Stimulated activated CD8-positive, alpha-beta memory T cell treated with anti-CD3 and anti-CD28 coated beads, Interleukin-12 subunit alpha, Interleukin-12 subunit beta, amount 100 ng/mL, for 1 hour (primary cell): ENCODE data around the gene RASGEF1C.
"Not testable (repeated sequence)": the region's sequence is repeated elsewhere in the genome, so short reads cannot be mapped to it uniquely, and the experiment has no call there.

Experiments used
- DNase-seq: peaks from one replicate; pipeline ENCODE4 v3.0.0-alpha.2; 2020; ENCODE audit warnings: low read depth

The RASGEF1C gene

DNA sequence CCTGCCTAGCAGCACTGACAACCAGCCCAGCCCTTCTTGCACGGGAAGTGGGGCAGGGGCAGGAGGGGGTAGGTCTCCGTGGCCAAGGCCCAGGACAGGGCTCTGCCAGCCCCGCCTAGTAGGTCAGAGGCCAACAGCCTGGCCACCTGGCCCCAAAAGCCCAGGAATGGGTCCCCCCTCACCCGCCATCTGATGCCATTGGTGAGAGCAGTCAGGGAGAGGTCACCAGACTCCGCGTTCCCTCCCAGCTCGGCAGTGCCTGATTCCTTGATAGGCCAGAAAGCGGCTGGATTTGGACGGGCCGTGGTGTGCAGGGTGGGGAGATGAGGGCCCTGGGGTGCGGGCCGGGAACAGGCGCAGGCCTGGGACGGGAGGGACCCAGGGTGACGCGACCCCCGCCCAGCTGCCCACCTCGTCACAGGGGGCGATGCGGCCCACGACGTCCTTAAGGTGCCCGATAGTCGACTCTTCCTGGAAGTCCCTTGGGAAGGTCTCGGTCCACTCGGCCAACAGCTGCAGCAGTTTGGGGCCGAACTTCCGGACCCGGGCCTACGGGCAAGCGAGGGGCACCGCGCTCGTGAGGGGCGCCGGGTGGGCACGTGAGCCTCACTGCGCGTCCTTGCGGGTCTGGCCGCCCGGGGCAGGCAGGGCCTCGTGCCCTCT, 72.9 kb downstream of the RASGEF1C start:
- DNase-seq, result no peak

DNA sequence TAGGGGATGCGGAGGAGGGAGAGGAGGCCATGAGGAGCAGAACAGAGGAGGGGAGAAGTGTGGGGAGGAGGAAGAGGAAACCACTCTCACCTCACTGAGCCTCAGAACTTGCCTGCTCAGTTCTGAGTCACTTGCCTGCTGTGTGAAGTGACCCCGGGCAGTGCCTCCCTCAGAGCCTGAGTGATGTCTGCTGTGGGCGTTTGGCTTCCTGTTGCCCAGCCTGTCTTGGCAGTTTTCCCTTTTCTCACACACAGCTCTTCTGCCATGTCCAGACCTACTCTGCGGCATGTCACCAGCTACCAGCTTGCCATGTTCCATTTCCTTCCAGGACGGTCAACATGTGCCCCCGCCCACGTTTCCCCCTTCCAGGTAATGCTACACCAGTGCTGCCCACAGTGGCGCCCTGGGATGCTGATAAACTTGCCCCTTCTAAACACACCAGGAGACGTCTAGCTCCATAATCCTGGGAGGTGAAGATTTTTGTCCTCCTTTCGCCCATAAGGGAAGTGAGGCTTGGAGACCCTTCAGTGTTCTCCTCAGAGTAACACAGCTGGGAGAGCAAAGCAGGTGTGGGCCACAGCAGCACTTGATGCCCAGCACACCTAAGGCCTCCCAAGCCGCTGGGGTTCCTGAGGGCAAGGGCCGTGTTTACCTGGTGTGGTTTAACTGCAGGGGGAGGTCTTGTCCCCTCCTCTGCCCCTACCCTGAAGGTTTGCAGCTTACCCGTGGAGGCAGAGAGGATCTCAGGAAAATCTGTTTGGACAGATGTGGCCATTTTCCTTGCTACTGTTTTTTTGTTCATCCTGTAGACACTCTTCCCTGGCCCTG, 73.7 kb downstream of the RASGEF1C start:
- no peak for DNase-seq

DNA sequence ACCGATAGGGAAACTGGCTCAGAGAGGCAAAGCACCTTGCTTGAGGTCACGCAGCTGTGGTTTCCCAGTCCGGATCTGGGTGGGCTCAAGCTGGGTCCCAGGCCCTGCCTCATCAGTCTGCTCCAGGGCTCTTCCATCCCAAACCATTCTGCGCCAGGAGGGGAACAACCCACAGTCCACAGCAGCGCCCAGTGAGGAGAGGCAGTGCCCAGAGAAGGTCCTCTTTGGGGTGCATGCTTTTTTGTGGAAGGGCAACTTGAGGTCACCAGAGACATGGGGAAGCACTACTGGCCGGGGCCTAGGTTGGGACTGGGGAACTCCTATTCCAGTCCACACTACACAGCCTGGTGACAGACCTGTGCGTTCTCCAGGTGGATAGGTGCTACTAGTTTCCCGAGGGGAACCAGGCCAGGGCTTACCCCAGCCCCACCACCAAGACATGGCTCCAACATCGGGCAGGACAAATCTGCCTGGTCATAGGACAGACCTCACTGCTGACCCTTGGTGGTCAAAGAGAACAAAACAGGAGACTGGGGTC, 75.0 kb downstream of the RASGEF1C start:
- DNase-seq, result no peak

DNA sequence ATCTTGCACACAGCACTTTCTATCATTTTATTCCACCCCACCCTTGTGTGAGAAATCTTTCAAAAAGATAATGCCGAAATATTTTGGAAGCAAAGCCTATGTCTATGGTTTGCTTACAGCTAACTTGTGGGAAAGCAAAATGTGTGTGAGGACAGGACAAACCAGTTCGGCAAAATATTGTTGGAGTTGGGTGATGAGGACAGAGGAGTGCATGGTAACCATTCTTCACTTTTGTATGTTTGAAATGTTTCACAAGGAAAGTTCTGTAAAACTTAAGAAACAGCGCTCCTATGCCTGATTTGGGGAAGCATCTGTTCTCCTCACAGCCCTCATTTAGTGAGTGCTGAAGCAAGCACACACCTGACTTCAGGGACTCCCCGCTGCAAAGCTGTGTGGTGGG, 75.5 kb downstream of the RASGEF1C start:
- DNase-seq, result no peak

DNA sequence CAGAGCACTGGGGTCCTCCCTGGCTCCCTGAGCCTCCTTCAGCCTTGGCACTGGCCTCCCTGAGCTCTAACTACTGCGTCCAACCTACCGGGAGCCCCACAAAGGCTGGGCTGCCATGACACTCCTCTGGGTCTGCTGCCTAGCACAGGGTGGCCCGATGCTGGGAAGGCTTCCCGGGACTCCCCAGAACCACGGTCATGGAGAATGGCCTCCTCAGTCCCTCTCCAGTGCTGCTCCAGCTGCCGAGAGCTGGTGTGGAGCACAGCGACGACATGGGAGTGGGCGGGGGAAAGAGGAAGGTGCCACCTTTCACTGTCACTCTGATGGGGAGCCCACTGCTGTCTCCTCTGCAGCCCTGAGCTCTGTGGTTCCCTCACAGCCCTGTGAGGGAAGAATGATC, 76.0 kb downstream of the RASGEF1C start:
- no peak for DNase-seq

DNA sequence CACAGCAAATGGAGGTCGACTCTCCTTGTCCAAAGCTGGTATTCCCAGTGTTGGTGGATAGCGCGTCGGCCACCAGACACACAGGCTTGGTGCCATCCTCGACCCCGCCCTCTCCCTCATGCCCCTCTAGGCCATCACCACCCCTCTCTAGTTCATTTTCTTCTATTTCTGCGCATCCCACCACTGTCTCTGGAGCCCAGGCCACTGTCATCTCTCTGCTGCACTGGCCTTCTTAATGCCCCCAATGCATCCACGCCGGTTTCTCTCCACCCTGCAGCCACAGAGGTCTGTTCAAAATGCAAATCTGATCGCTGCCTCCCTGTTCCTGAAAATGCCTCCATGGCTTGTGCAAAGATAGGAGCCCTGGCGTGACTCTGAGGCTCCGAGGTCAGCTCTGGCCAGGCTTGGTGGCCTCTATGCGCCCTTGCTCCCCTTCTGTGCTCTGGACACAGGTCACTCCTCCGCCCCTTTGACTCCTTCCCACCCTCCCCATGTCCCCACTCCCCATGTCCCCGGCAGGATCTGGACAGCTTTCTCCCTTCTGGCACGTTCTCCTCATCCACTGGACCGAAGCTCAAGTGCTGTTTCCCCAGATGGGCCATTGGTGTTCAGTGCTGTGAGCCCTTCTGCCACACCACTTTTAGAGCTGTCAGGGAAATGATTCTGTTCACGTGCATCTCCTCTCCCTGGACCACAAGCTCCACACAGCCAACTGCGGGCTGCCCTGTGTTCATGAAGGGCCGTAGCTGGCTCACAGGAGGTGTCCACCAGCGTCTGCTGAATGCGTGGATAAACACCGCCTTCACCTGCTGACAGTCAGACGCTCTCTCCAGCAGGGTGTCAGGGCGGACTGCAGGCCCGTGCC, 77.9 kb downstream of the RASGEF1C start:
- no peak for DNase-seq

DNA sequence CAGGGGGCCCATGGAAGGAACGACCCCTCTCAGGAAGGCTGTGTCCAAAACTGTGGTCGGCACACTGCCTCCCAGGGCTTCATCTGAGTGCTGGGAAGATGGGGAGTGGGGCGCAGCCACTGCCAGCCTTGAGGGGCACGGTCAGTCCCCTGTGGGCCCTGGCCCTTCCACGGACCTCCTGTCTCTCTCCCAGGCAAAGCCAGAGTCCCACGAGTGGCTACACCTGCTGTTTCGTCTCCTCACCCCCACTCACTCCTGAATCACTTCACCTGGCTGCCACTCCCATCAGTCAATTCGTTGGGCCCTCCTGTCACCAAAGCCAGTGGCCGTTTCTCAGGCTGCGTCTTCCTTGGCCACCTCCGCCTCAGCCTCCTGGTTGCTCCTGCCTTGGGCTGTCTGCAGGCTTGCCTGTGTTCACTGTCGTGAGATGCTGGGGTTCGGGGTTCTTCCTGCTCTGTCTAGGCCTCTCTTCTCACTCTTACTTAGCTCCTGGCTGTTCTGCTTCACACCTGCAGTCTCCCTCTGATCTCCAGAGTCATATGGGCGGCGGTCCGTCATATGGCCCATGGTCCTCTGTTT, 78.6 kb downstream of the RASGEF1C start:
- no peak for DNase-seq

DNA sequence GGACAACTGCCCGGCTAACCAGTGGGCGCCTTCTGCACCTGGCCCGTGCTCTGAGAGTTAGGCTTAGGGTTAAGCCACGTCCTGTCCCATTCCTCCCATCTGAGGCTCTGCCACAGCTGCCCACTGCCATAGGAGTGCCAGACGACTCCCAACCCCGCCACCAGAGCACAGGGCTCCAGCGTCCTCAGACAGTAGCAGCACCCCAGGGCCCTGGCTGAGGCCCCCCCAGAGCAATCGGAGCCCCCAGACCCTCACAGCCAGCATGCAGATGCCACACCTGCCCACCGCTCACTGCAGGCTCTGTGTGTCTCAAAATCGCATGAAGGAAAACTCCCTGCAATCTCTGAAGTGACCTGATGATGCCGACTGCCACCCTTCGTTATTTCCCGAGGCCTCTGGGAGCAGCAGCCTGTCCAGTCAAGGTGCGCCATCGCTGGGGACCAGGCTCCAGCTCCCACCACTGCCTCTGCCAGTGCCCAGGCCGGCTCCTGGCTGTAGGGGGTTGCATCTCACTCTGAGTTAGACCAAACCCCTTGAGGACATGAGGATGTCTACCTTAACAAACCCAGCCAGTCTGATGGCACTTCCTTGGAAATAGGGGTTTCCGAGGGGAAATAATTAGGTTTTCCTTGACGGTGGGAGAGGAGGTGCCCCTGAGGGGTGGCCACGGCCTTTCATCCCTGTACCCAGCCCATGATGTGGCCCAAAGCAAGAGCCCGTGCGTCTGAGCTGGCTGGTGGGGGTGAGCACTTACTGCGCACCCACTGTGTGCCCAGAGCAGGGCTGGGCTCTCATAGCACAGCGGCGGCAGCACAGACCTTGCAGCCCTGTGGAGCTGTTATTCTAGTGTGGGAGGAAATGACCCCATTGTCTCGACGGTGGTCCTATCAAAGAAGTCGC, 79.5 kb downstream of the RASGEF1C start:
- DNase-seq, result no peak

DNA sequence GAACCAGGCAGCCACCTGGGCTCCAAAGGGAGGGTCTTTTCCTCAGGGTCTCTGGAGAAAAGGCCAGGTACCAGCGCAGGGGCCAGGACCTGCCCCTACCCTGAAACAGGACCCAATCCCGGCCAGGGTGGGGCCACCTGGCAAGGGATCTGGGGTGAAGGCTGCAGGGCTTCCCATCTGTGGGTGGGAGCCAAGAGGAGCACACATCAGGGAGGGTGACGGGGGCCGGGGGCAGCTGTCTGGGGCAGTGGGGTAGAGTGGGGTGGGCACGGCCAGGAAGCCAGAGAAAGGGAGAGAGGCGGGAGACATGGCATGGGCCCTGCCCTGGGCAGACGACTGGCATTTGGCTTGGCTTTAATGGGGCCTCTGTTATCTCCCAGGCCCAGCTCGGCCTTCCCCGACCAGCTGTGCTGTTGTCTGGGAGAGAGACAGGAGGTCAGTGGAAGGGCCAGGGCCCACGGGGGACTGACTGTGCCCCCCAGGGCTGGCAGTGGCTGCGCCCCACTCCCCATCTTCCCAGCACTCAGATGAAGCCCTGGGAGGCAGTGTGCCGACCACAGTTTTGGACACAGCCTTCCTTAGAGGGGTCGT, 80.2 kb downstream of the RASGEF1C start:
- no peak for DNase-seq

DNA sequence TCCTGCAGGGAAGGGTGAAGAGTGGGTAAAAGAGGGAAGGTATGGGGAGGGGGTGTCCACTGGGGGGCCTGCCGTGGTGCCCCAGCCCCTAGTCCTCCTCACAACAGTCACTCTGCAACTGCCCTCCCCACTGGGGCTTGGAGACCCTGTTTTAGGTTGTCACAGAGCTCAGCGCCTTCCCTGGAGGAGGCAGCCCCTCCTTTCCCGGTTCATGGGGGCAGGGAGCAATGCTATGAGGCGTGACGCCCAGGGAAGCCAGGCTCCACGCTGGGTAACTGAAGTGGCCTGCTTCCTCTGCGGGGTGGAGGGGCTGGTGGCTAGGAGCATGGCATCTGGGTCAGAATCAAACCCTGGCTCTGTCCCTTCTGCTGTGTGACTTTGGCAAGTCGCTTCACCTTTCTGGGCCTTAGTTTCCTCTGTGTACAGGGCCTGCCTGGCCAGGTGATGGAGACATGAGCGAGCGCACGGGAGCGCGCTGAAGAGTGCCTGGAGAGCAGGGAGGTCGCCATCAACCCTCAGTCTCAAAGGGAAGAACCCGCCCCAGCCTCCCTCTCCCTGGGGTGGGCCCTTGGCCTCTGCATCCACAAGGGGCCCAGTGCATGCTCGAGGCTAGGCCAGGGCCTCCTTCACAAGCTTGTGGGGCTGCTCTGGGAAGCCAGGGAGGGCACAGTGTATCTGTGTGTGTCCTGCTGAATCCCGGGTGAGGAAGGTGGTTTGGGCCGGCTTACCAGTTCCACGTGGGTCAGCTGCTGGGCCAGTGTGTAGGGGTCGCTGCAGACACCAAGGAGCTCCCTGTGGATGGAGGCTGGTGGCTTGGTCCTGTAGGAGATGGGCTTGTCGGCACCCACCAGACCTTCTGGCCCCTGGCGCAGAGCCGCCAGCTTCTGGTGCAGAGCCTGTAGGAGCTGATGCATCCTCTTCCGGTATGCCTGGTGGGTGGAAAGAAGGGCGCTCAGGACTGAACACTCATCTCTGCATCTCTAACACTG, 81.0 kb downstream of the RASGEF1C start:
- no peak for DNase-seq

DNA sequence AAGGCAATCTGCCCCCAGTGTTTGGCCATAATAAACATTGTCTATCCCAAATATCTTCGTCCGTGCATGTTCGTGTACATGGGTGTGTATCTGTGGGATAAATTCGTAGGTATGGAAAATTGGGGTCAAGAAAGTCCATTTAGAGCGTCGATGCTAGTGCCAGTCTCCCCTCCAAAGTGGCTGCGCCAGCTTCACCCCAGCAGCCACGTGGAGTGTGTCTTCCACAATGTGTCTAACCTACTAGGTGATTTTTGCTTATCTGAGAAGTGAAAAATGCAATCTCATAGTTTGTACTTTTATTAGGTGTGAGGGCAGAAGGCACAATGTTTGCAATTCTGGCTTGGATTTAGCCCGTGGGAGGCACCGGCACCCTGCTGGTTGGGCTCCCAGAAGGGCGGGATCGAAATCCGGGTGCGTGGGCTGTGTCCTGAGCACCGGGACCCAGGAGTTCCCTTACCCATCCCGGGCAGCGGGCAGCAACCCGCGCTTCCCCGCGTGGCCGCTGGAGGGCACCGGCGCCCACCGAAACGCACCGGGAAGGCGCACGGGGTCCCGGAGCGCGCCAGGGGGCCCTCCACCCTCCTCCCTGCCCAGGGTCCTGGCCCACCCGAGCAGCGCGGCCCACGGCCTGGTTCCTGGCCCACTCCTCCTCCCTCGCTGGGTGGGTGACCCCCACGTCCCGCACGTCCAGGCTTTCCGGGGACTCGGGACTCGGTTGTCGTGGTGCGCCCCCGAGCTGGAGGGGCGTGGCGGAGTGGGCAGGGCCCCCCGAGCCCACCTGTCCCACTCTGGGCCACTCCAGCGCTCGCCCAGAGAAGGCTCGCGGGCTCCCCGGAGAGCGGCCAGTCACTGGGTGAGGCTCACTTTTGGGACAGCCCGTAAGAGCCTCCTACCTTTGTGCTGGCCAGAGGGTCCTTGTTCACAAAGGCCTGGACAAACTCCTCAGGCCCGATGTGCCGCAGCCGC, 82.0 kb downstream of the RASGEF1C start:
- peak; percentile 15 for DNase-seq

DNA sequence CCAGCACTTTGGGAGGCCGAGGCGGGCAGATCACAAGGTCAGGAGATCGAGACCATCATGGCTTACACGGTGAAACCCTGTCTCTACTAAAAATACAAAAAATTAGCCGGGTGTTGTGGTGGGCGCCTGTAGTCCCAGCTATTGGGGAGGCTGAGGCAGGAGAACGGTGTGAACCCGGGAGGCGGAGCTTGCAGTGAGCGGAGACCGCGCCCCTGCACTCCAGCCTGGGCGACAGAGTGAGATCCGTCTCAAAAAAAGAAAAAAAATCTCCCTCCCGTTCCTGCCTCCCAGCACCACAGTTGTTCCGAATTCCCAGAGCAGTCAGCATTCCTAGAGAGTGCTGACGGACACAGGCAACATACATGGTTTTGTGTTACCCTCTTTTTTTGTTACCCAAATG, 82.9 kb downstream of the RASGEF1C start:
- DNase-seq, result not testable (repeated sequence)

DNA sequence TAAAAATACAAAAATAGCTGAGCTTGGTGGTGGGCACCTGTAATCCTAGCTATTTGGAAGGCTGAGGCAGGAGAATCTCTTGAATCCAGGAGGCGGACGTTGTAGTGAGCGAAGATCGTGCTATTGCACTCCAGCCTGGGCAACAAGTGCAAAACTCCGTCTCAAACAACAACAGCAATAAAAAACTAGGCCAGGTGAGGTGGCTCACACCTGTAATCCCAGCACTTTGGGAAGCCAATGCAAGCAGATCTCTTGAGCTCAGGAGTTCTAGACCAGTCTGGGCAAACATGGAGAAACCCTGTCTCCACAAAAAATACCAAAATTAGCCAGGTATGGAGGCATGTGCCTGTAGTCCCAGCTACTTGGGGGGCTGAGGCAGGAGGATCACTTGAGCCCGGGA, 84.3 kb downstream of the RASGEF1C start:
- not testable (repeated sequence) for DNase-seq

DNA sequence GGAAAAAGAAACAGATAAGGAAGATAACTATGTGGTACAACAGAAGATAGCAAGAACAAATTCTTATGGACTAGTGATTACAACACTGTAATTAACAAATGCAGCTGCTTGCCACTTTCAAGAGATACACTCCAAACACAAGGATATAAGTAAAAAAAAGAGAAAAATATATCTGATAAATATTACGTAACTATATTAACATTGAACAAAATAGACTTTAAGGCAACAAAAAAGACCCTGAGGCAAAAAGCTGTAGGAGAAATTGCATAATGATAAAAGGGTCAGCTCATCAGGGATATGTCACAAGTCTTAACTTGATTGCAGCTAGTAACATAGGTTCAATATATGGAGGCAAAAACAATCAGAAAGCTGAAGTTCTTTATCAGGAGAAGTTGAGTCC, 86.1 kb downstream of the RASGEF1C start:
- no peak for DNase-seq

DNA sequence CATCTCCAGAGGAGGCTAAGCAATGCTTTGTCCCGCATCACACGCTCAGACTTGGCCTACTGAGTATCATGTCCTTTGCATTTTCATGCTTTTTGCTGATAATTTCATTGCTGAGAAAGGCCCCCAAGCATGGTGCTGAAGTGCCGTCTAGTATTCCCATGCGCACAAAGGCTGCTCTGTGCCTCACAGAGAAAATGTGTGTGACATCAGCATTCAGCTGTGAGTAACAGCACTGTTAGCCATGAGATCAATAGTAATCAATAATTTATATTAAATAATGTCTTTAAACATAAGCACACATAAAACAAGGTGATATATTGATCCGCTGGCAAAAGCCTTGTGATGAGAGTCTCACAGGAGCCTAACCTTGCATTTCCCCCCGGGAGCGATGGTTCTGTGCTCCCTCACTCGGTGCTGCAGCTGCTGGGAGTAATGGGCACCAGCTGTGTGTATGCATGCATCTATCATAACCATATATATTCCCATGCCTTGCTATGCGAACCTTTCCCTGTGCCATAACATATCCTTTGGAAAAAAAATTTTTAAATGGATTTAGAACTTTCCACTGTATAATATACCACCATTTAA, 87.1 kb downstream of the RASGEF1C start:
- no peak for DNase-seq

DNA sequence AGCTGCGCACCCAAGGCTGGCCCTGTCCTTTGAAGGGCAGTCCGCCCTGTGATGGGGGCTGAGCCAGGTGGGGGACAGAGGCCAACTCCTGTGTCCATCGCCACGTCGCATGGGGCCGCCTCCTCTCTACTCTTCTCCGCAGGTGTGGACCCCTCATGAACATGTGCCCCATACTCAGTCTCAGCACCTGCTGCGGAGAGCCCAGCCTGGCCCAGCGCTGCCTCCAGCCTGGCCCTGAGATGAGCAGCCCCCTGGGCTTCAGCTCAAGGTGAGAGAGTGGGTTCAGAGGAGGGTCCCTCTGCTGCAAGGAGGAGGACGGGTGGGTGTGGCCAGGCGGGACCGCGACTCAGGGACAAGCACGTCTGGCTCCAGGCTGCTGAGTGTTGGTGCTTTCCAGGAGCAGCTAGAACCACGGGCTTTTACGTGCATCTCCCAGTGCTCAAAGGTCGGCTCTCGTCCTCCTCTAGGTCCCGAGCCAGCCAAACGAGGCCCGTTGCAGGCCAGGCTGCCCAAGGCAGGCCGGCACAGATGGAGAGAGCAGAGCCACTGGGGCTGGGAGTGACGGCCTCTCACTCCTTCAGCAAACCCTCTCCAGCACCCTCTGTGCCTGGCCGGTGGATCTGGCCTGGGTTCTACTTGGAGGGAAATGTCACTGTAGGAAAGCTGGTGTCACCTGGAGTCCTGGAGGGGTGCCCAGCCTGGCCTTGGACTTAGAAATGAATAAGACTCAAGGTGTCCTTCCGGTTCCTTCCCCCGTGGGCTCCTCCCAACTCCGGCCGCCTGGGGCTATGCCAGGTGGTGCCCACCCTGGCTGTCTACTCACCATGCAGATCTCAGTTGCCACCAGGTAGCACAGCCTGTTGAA, 88.5 kb downstream of the RASGEF1C start:
- DNase-seq, result no peak

DNA sequence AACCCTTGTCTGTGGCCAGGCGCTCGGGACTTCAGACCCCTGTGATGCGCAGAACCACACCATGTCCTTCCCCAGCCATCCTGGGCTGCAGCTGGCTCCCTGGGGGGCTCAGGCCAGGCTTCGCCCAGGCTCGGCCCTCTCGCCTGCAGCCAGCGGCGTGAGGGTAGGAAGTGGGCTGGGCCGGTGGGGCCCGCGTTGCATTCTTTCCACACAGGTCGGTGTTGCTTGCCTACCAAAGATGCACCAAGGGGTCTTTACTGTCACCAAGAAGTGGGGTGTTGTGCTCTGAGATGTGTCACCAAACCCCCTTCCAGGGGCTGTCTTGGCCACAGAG, 89.1 kb downstream of the RASGEF1C start:
- no peak for DNase-seq
